ENCODE results near the gene KIAA0040.
A peak's percentile ranks its signal among the peaks of the same experiment; 100 is the strongest.

KIAA0040 gene

GRCh38 chr1:175192630-175193526 is at the start of gene KIAA0040:
TSS of gene KIAA0040 (minus strand) at chr1:175192776. CDS start at chr1:175161013, 31,763 bp downstream.
- peak in 1 of 2 donors; percentile 32 for DNase-seq (ENCODE audit: low read depth in 2 of 2)

GRCh38 chr1:175237389-175237788 is 44.8 kb upstream of the KIAA0040 start:
- no peak for DNase-seq (ENCODE audit: low read depth in 2 of 2)

- DNase-seq (ENCODE audit: low read depth in 2 of 2) = no peak
Observed at GRCh38 chr1:175234639-175235038, 42.1 kb upstream of the KIAA0040 start.

- no peak for DNase-seq (ENCODE audit: low read depth in 2 of 2)
Observed at GRCh38 chr1:175232335-175232734, 39.8 kb upstream of the KIAA0040 start.

- no peak for DNase-seq (ENCODE audit: low read depth in 2 of 2)
Observed at GRCh38 chr1:175225805-175226129, 33.2 kb upstream of the KIAA0040 start.

GRCh38 chr1:175222296-175222938 is 29.8 kb upstream of the KIAA0040 start:
- DNase-seq (ENCODE audit: low read depth in 2 of 2) = no peak

- DNase-seq (ENCODE audit: low read depth in 2 of 2) = no peak
Observed at GRCh38 chr1:175221557-175222175, 29.1 kb upstream of the KIAA0040 start.

- DNase-seq (ENCODE audit: low read depth in 2 of 2) = no peak
Observed at GRCh38 chr1:175220853-175221556, 28.4 kb upstream of the KIAA0040 start.

- DNase-seq (ENCODE audit: low read depth in 2 of 2) = no peak
Observed at GRCh38 chr1:175219774-175220173, 27.2 kb upstream of the KIAA0040 start.

- DNase-seq (ENCODE audit: low read depth in 2 of 2) = no peak
Observed at GRCh38 chr1:175218786-175219434, 26.3 kb upstream of the KIAA0040 start.

- DNase-seq (ENCODE audit: low read depth in 2 of 2) = no peak
Observed at GRCh38 chr1:175217721-175218531, 25.4 kb upstream of the KIAA0040 start.

GRCh38 chr1:175216444-175216843 is 23.9 kb upstream of the KIAA0040 start:
- DNase-seq (ENCODE audit: low read depth in 2 of 2) = no peak

GRCh38 chr1:175211656-175212055 is 19.1 kb upstream of the KIAA0040 start:
- no peak for DNase-seq (ENCODE audit: low read depth in 2 of 2)

- no peak for DNase-seq (ENCODE audit: low read depth in 2 of 2)
Observed at GRCh38 chr1:175210744-175211143, 18.2 kb upstream of the KIAA0040 start.

GRCh38 chr1:175209493-175209921 is 16.9 kb upstream of the KIAA0040 start:
- no peak for DNase-seq (ENCODE audit: low read depth in 2 of 2)

- no peak for DNase-seq (ENCODE audit: low read depth in 2 of 2)
Observed at GRCh38 chr1:175208773-175209492, 16.4 kb upstream of the KIAA0040 start.

GRCh38 chr1:175207971-175208370 is 15.4 kb upstream of the KIAA0040 start:
- DNase-seq (ENCODE audit: low read depth in 2 of 2) = no peak

- no peak for DNase-seq (ENCODE audit: low read depth in 2 of 2)
Observed at GRCh38 chr1:175206687-175207086, 14.1 kb upstream of the KIAA0040 start.

- no peak for DNase-seq (ENCODE audit: low read depth in 2 of 2)
Observed at GRCh38 chr1:175204330-175204729, 11.8 kb upstream of the KIAA0040 start.

- no peak for DNase-seq (ENCODE audit: low read depth in 2 of 2)
Observed at GRCh38 chr1:175203570-175204068, 11.0 kb upstream of the KIAA0040 start.
